Fibroblast of lung (primary cell): ENCODE results near the gene SLC12A4. TPM values are rescaled to one million over a fixed set of nuclear protein-coding genes. Genes with fewer than 3 reads are reported as not detected.

ENCODE experiments used
- DNase-seq, 2 donors: peaks; one replicate each; pipeline versions ENCODE4 v3.0.0 to v3.0.0-alpha.2; 2010; ENCODE audit warnings: low read depth in 2 of 2
- H2AFZ ChIP-seq: 2 replicates; pipeline ENCODE4 v1.5.1; 2012; ENCODE audit warnings: low read length, control low read depth, inconsistent platforms
- H3K27ac ChIP-seq: 2 replicates; pipeline ENCODE4 v1.5.1; 2011; ENCODE audit warnings: low read length, control low read depth; ENCODE audit not compliant: insufficient read depth
- H3K27me3 ChIP-seq: 2 replicates; pipeline ENCODE4 v1.5.1; 2011; ENCODE audit warnings: mild to moderate bottlenecking, low read length; ENCODE audit not compliant: control insufficient read depth, insufficient read depth
- H3K36me3 ChIP-seq: 2 replicates; pipeline ENCODE4 v1.5.1; 2011; ENCODE audit warnings: low read length; ENCODE audit not compliant: control insufficient read depth, insufficient read depth
- H3K4me1 ChIP-seq: 2 replicates; pipeline ENCODE4 v1.5.1; 2011; ENCODE audit warnings: low read length; ENCODE audit not compliant: control insufficient read depth, insufficient read depth; ENCODE audit errors: extremely low read depth
- H3K4me2 ChIP-seq: 2 replicates; pipeline ENCODE4 v1.5.1; 2011; ENCODE audit warnings: low read length, control low read depth; ENCODE audit not compliant: insufficient read depth; ENCODE audit errors: extremely low read depth
- H3K4me3 ChIP-seq, 4 experiments: fragments of 200-600 bp in 1 of 4; sonication (generic) in 1 of 4; replicated peaks in 1 of 4; 2 replicates each; pipeline ENCODE4 v1.5.1; 2011 to 2016; ENCODE audit warnings: low read length in 4 of 4, low read depth in 3 of 4, mild to moderate bottlenecking in 3 of 4, control low read depth in 2 of 4, inconsistent platforms in 1 of 4, mixed read lengths in 1 of 4; ENCODE audit not compliant: insufficient read depth in 1 of 4; ENCODE audit errors: control extremely low read depth in 1 of 4
- H3K79me2 ChIP-seq: 2 replicates; pipeline ENCODE4 v1.5.1; 2012; ENCODE audit warnings: mild to moderate bottlenecking, low read length, inconsistent platforms; ENCODE audit not compliant: control insufficient read depth, insufficient read depth
- H3K9ac ChIP-seq: 2 replicates; pipeline ENCODE4 v1.5.1; 2011; ENCODE audit warnings: mild to moderate bottlenecking, low read length, control low read depth; ENCODE audit not compliant: insufficient read depth
- H3K9me3 ChIP-seq: 2 replicates; pipeline ENCODE4 v1.5.1; 2012; ENCODE audit warnings: low read depth, low read length; ENCODE audit not compliant: control insufficient read depth, insufficient read depth
- H4K20me1 ChIP-seq: 2 replicates; pipeline ENCODE4 v1.5.1; 2011; ENCODE audit warnings: low read length; ENCODE audit not compliant: control insufficient read depth, insufficient read depth; ENCODE audit errors: extremely low read depth
- EZH2 ChIP-seq: IDR thresholded peaks from 2 replicates; pipeline ENCODE4 v1.5.1; 2012; ENCODE audit warnings: low read length, control low read depth, mild to moderate bottlenecking; ENCODE audit errors: missing control alignments
- polyA plus RNA-seq, 2 donors: library from polyadenylated mRNA; depleted of rRNA in 1 of 2; stranded (reverse) in 1 of 2; unstranded in 1 of 2; fragments of >200 nt; gene quantifications; 2 replicates each; pipeline ENCODE4 v1.2.1, GENCODE V29; 2011 to 2012; ENCODE audit warnings: missing spikeins in 1 of 2
- total RNA-seq: library from RNA; depleted of rRNA; stranded (reverse); fragments of >200 nt; gene quantifications from 2 replicates; pipeline ENCODE4 v1.2.1, GENCODE V29; 2014
- TF ChIP-seq, protein P1 (sequence below), 2 donors: IDR thresholded peaks in 1 of 2; conservative IDR thresholded peaks in 1 of 2; 1 replicate in 1 of 2; 2 replicates in 1 of 2; pipeline ENCODE4 v1.5.1; 2011 to 2012; ENCODE audit warnings: low read length in 2 of 2, control low read depth in 1 of 2, inconsistent platforms in 1 of 2, low read depth in 1 of 2, mild to moderate bottlenecking in 1 of 2

The SLC12A4 gene
- total and polyA plus RNA-seq, 2 donors (not counting 1 experiment from before 2014, with no cell fraction given), result 42.2 to 120 TPM

DNA sequence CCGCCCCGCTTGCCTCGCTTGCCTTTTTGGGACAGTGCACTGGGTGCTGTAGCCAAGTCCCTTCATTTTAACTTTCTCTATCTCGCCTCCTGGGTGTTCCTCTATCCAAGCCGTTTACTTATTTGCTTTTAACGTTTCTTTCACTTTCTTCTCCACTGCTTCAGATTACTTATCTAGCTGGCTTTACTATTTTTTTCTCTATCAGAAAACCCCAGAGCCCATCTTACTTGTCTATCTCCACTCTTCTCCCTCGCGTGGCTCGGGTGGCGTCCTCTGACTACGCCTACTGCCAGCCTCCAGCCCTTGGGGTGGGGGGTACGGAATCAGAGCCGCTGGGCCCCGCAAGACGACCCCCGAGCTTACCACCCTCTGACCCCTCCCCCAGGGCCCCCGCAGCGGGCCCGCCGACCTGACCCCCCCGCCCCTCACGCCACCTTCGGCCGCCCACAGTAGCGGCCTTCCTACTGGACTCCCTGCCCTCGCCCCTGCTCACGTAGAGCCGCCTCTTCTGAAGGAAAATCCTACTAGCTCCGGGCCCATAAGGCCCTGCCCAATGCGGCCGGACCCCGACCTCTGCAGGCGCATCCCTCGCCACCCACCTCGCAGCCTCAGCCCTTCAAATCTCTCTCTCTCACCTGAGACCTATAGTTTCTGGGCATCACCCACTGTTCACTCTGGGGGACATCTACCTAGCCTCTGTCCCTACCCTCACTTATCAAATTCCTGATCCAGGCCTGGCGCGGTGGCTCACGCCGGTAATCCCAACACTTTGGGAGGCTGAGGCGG lies 1.0 kb upstream of the SLC12A4 start:
- no peaks in the 10 kb centered on the region for H3K27me3 ChIP-seq
- no peaks in the 10 kb centered on the region for H4K20me1 ChIP-seq
- peaks cover 4% of the 10 kb centered on the region for H3K36me3 ChIP-seq
- H3K9me3 ChIP-seq, result no peaks in the 10 kb centered on the region
- H2AFZ ChIP-seq, result peak overlapping the region; percentile 90
- TF ChIP-seq, protein P1, sequence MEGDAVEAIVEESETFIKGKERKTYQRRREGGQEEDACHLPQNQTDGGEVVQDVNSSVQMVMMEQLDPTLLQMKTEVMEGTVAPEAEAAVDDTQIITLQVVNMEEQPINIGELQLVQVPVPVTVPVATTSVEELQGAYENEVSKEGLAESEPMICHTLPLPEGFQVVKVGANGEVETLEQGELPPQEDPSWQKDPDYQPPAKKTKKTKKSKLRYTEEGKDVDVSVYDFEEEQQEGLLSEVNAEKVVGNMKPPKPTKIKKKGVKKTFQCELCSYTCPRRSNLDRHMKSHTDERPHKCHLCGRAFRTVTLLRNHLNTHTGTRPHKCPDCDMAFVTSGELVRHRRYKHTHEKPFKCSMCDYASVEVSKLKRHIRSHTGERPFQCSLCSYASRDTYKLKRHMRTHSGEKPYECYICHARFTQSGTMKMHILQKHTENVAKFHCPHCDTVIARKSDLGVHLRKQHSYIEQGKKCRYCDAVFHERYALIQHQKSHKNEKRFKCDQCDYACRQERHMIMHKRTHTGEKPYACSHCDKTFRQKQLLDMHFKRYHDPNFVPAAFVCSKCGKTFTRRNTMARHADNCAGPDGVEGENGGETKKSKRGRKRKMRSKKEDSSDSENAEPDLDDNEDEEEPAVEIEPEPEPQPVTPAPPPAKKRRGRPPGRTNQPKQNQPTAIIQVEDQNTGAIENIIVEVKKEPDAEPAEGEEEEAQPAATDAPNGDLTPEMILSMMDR (conservative IDR thresholded peaks at IDR 0.05 in 1 of 2, IDR thresholded peaks at IDR 0.05 in 1 of 2; ENCODE audit: low read depth in 1 of 2, low read length in 2 of 2), result no peak
- no peak for TF ChIP-seq EZH2
- peaks cover 38% of the 10 kb centered on the region for H3K79me2 ChIP-seq
- H3K4me1 ChIP-seq, result peaks cover 22% of the 10 kb centered on the region
- no peak overlapping the region for H3K27ac ChIP-seq
- peak overlapping the region; percentile 92 for H3K9ac ChIP-seq
- no peak for DNase-seq
- peak overlapping the region; percentile 99 for H3K4me2 ChIP-seq
- peak overlapping the region; percentile 44 to 99 (median 74) for H3K4me3 ChIP-seq

DNA sequence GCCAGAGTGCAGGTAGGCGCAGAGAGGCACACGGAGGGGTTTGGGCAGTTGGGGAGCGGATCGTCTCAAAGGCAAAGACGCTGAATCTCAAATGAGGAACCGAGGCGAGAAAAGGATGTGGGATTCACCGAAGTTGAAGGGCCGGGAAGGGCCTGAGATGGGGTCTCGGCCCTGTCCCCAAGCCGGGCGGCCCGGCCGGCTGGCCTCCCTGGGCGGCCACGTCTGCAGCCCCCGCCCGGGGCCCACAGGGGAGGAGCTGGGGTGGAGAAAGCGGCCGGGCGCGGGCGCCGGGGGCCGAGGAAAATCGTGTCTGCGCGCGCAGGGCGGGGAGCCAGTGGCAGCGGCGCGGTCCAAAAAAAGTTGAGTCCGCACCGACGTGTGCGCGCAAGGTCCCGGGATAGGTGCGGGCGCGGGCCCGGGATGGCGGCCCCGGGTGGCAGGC lies 458 bp downstream of the SLC12A4 start:
- Histone ChIP-seq H3K4me1 (peaks cover 25% of the 10 kb centered on the region), H3K9ac (peak overlapping the region; percentile 92), H3K4me2 (peak overlapping the region; percentile 91), H3K36me3 (peaks cover 5% of the 10 kb centered on the region), H4K20me1 (no peaks in the 10 kb centered on the region), H3K79me2 (peaks cover 52% of the 10 kb centered on the region), H2AFZ (no peak overlapping the region), H3K27ac (peak overlapping the region; percentile 85), H3K27me3 (no peaks in the 10 kb centered on the region), H3K9me3 (no peaks in the 10 kb centered on the region), H3K4me3 (peak overlapping the region; percentile 44 to 99 (median 84))
- no peak for TF ChIP-seq EZH2
- peak; percentile 35 to 39 for DNase-seq

- peaks cover 25% of the 10 kb centered on the region for H3K4me1 ChIP-seq
- H3K36me3 ChIP-seq, result peaks cover 6% of the 10 kb centered on the region
- H3K4me3 ChIP-seq, result peak overlapping the region; percentile 44 to 99 (median 84)
- H2AFZ ChIP-seq, result no peak overlapping the region
- H4K20me1 ChIP-seq, result no peaks in the 10 kb centered on the region
- H3K27me3 ChIP-seq, result no peaks in the 10 kb centered on the region
- TF ChIP-seq, protein P1 (conservative IDR thresholded peaks at IDR 0.05 in 1 of 2, IDR thresholded peaks at IDR 0.05 in 1 of 2; ENCODE audit: low read depth in 1 of 2, low read length in 2 of 2), result no peak
- no peak for TF ChIP-seq EZH2
- no peaks in the 10 kb centered on the region for H3K9me3 ChIP-seq
- H3K4me2 ChIP-seq, result peak overlapping the region; percentile 91
- peak overlapping the region; percentile 92 for H3K9ac ChIP-seq
- H3K79me2 ChIP-seq, result peaks cover 58% of the 10 kb centered on the region
- H3K27ac ChIP-seq, result peak overlapping the region; percentile 85
- no peak for DNase-seq
Observed at GRCh38 chr16:67967183-67967957, 1.1 kb downstream of the SLC12A4 start.
